ENCODE results near the gene JSRP1.
A peak's percentile ranks its signal among the peaks of the same experiment; 100 is the strongest.

Gene JSRP1

GRCh38 chr19:2246801-2247361 lies 9.3 kb downstream of the JSRP1 start:
- no peak for DNase-seq (ENCODE audit: low read depth)

DNA sequence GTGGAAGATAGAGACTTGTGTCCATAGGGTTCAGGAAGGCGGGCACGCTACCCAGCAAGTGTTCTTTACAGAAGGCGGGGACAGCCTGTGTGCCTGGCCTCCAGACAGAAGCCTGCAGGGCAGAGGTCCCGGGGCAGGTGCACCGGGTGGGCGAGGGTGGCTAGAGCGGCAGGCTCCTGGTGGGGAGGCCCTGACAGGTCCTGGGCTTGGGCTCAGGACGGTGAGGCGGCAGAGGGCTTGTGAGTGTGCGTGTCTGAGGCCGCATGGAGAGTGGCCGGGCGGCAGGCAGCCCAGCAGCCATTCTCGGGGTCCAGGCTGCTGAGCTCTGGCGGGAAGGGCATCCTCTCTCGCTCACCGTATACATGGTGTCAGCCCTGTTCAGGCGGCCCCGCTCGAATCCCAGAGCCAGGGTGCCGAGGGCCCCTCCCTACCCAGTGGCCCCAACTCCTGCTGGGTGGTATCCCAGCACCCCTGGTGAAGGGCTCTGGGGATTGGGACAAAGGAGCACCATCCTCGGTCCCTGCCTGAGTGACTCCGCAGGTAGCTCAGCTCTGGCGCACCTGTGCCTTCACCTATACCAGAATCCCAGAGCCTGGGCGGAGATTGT lies 10.1 kb downstream of the JSRP1 start:
- no peak for DNase-seq (ENCODE audit: low read depth)

DNA sequence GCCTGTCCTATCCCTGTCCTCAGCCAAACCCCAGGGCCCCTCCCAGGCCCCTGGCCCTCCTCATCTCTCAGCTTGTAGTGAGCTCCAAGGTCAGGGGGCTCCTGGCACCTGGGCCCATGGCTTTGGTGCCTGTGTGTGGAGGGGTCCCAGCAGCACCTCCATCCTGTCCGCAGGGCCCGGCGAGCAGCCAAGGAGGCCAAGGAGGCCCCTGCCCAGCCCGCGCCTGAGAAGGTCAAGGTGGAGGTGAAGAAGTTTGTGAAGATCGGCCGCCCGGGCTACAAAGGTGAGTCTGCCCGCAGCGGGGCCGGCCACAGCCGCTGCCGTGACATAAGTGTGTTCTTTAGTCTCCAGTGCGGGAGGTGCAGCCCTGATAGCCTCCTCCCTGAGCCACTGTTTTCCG lies 10.9 kb downstream of the JSRP1 start:
- no peak for DNase-seq (ENCODE audit: low read depth)

DNA sequence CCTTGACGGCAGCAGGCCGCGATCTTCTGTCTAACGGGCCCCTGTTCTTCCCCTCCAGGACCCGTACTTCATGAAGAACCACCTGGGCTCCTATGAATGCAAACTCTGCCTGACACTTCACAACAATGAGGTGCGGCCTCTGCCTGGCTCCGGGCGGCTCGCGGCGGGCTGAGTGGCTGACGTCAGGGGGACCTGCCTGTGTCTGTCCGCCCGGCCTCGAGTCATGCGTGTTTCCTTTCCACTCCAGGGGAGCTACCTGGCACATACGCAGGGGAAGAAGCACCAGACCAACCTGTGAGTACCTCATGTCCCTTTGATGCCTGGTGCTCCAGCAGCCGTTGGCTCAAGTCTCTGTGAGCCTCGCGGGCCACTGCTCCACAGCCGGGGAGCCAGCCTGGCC lies 11.7 kb downstream of the JSRP1 start:
- DNase-seq (ENCODE audit: low read depth), result no peak

DNA sequence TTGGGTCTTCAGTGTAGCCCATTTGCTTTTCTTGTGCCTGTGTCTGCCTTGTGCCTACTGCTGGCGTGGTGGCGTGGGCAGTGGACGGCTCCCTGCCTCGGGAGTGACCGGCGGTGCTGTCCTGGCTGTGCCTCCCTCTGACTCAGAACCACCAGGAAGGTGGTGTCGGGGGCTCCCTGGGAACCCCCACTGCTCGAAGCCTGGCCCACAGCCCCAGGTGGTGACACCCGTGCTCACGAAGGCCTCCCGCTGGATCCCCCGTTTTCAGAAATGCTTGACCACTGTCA lies 12.1 kb downstream of the JSRP1 start:
- DNase-seq (ENCODE audit: low read depth), result no peak

GRCh38 chr19:2243274-2244124 lies 12.7 kb downstream of the JSRP1 start:
- DNase-seq (ENCODE audit: low read depth), result no peak

DNA sequence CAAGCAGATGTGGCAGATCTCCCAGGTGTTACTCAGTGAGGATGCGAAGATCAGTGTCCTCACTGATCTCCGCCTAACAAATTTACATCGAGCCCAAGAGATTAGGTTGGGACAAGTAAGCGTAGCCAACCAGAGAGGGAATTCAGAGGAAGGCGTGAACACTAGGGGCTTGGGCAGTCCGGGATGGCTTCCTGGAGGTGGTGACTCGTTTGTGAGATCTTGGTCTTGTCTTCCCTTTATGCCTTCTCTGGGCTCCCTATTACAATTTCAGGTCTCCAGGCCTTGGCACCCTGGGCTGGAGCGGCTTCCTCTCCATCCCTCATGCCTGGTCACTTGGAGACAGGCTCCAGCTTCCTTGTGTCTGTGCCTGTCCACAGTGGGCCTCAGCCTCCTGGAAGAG lies 13.4 kb downstream of the JSRP1 start:
- DNase-seq (ENCODE audit: low read depth), result no peak

- DNase-seq (ENCODE audit: low read depth), result no peak
These were observed 14.1 kb downstream of the JSRP1 start for GRCh38 chr19:2242092-2242537.

DNA sequence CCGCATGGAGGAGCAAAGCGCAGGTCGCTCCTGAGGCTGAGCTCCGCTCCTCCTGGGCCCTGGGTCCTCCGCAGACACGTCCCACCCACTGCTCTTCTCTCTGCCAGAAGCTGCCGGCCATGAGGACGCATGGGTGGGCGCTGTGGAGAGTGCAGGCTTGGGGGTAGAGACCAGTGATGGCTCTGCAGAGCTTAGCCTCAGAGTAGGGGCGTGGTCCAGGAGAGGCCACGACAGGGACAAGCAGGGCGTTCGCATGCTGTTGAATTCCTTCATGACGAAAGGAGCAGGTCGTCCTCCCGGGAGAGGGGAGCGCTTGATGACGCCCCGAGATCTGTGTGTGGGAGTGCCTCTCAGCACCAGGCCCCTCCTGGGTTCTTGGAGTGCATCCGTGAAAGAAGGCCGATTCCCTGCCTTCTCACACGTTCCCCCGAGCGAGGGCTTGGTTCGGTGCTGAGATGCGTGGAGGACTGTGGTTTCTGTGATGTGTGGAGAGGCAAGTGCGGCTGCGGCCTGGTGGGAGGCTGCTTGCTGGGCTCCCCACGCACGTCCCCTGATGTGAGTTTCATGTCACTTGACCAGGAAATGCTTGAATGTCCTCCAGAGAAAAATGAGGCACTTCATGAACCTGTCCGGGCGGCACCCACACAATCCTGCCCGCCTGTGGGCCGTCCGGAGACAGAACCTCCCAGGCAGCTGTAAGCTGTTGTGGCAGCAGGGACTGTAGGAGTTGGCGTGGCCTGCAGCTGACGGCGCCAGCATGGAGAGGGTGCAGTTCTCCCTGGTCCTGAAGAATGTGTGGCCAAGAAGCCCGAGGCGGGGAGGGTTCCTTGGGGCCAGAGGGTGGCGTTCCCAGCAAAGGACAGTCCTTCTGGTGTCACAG lies 15.1 kb downstream of the JSRP1 start:
- DNase-seq (ENCODE audit: low read depth), result no peak

- DNase-seq (ENCODE audit: low read depth), result no peak
These were observed 16.1 kb downstream of the JSRP1 start for GRCh38 chr19:2239771-2240770.

- no peak for DNase-seq (ENCODE audit: low read depth)
These were observed 17.0 kb downstream of the JSRP1 start for GRCh38 chr19:2239173-2239572.

DNA sequence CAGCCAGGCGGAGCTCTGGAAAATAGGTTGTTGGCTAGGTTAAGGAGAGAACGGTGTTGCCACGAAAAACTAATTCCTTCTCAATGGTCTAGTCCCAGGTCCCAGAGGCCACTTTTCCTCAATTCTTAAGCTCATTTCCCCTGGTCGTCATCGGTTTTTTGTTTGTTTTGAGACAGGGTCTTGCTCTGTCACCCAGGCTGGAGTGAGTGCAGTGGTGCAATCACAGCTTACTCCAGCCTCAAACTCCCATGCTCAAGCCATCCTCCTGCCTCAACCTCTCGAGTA lies 18.4 kb downstream of the JSRP1 start:
- no peak for DNase-seq (ENCODE audit: low read depth)

- no peak for DNase-seq (ENCODE audit: low read depth)
These were observed 19.0 kb downstream of the JSRP1 start for GRCh38 chr19:2237051-2237868.

DNA sequence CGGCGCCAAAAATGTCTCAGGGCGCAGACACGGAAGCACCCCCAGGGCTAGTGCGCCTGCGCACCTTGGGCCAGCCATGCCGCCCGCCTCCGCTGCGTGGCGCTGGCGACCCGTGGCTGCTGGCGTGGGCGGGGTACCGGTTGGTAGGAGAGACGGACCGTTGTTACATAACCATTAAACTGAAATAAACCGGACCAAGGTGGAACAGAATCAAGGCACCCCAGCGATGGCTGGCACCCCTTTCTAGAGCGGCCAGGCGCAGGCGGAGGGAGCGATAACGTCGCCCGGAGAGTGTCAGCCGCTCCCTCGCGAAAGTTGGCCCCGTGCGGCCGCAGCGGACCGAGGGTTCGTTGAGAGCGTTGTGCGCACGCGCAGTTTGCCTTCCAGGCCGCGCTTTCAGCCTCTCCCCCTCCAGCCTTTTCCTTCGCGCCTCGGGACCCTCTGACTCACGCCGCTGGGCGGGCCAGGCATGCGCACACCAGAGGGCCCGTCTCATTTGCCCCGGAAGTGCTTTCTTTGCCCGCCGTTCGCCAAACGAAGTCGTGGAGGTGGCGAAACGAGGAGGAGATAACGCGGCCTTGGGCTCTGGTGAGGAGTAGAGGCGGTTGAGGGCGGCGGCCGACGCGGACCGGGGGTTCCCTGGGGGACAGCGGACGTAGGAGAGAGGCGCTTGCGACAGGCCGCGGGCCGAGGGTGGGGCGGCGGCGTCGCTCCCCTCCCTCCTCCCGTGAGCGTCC lies 19.7 kb downstream of the JSRP1 start, which contains the start of the genes PLEKHJ1 and SF3A2:
TSS of gene PLEKHJ1 (minus strand) at position 16 of the 737 bp plus-strand sequence. CDS start 81 bp downstream, outside the sequence.
TSS of gene SF3A2 (plus strand) at position 511 of the 737 bp plus-strand sequence. CDS start 6,595 bp downstream, outside the sequence.
- DNase-seq (ENCODE audit: low read depth), result peak; percentile 96

DNA sequence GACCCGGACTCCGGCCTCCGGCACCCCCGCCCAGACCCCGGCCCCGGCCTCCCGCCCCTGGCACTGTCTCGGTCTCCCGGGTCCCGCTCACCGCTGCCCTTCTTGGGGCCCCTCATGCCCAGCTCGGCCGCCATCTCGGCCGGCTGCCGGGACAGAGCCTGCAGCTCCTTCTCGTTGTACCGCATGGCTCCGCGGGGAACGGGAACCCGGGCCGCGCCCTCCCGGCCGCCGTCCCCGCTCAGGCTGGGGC lies 20.2 kb downstream of the JSRP1 start:
- DNase-seq (ENCODE audit: low read depth), result no peak

DNA sequence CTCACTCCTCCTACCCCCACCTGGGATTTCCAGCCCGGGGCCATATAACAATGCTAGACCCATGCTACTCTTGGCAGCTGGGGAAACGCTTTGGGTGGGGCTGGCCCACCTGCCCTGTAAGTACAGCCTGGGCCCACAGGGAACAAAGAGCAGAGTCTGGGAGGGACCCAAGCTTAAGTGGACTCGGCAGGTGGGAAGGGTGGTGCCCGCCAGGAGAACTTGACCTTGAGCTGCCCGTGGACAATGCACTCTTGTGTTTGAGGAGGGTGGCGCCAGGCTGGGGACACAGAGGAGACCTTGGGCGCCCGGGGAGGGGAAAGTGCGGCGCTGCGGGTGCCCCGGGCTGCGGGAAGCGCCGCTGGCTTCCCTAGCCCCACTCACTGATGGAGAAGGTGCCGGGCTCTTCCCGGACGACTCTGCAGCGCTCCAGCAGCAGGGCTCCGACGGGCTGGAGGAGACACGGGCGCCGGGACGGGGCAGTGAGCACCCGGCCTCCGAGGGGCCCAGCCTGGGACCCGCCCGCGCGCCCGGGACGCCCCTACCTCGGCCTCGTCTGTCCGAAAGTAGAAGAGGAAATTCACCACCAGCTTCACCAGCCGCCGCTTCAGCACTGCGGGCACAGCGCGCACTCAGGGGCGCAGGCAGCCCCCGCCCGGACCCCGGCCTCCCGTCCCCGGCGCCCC lies 20.7 kb downstream of the JSRP1 start:
- no peak for DNase-seq (ENCODE audit: low read depth)

DNA sequence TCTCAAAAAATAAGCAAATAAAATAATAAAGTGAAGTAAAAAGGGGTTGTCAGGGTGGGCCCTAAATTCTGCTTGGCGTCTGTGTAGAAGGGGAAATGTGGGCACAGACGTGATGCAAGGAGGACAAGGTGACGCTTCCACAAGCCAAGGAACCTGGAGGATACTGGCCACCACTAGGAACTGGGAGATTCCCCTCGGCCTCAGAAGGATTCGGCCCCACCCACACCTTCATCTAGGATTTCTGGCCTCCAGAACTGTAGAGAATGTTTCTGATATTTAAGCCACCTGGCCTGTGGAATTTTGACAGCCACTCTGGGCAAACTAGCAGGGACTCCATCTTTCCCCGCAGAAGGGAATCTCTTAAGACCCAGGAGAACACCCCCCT lies 21.2 kb downstream of the JSRP1 start:
- DNase-seq (ENCODE audit: low read depth), result no peak

GRCh38 chr19:2233601-2234280 lies 22.5 kb downstream of the JSRP1 start:
- no peak for DNase-seq (ENCODE audit: low read depth)
